ENCODE results near the gene SRRM2. TPM values are rescaled to one million over a fixed set of nuclear protein-coding genes. Genes with fewer than 3 reads are reported as not detected.
A peak's percentile ranks its signal among the peaks of the same experiment; 100 is the strongest.

SRRM2 gene
- polyA plus RNA-seq, 3 donors = 19.0 to 1,186 (median 31.8) TPM

GRCh38 chr16:2762711-2763110, 10.3 kb downstream of the SRRM2 start:
- Histone ChIP-seq H3K27ac (ENCODE audit: low read depth in 1 of 2, low read length in 2 of 2) (no peak overlapping the region), H3K36me3 (replicated peaks in 1 of 2; ENCODE audit: control insufficient read depth in 1 of 2, insufficient read depth in 2 of 2, low read length in 2 of 2) (peaks cover 100% of the 10 kb centered on the region in 2 donors), H3K4me3 (replicated peaks in 1 of 3; ENCODE audit: low read depth in 2 of 3, low read length in 3 of 3) (no peak overlapping the region), H4K20me1 (ENCODE audit: insufficient read depth, low read length) (peaks cover 100% of the 10 kb centered on the region), H3K9me3 (replicated peaks in 1 of 2; ENCODE audit: control insufficient read depth in 1 of 2, insufficient read depth in 1 of 2, low read length in 2 of 2) (no peaks in the 10 kb centered on the region), H3K9ac (ENCODE audit: insufficient read depth, low read length, poor library complexity, severe bottlenecking) (no peak overlapping the region), H3K27me3 (ENCODE audit: control insufficient read depth in 2 of 2, insufficient read depth in 2 of 2, low read length in 2 of 2) (no peaks in the 10 kb centered on the region), H2AFZ (ENCODE audit: insufficient read depth, low read depth, low read length, poor library complexity, severe bottlenecking) (no peak overlapping the region), H3K4me1 (ENCODE audit: control insufficient read depth in 1 of 2, insufficient read depth in 2 of 2, low read length in 2 of 2) (no peaks in the 10 kb centered on the region), H3K4me2 (replicated peaks; ENCODE audit: extremely low read depth, low read length, poor library complexity, severe bottlenecking) (no peak overlapping the region), H3K79me2 (ENCODE audit: insufficient read depth, low read length) (peaks cover 100% of the 10 kb centered on the region)
- Mint-ChIP-seq H3K27ac (peak overlapping the region in 2 of 7 donors; percentile 16 to 61), H3K4me1 (peaks cover 3% of the 10 kb centered on the region), H3K36me3 (peaks cover 96 to 100% of the 10 kb centered on the region in 2 donors), H3K27me3 (ENCODE audit: low read depth in 3 of 3) (peaks cover 0 to 4% (median 0%) of the 10 kb centered on the region in 3 donors), H3K4me3 (no peak overlapping the region), H3K9me3 (no peaks in the 10 kb centered on the region)
- no peak for DNase-seq
- WGBS (ENCODE audit: insufficient coverage) = 97% methylated on average over 13 of the region's 13 CpGs
- TF ChIP-seq CTCF (IDR thresholded peaks at IDR 0.05) = no peak
- intact Hi-C loops (cut with micrococcal nuclease) = no loop called here

- Mint-ChIP-seq H3K27me3 (ENCODE audit: low read depth in 3 of 3) (peaks cover 0 to 4% (median 0%) of the 10 kb centered on the region in 3 donors), H3K4me1 (peaks cover 3% of the 10 kb centered on the region)
- 95% methylated on average over 6 of the region's 6 CpGs for WGBS (ENCODE audit: insufficient coverage)
Observed at GRCh38 chr16:2763173-2763572, 10.7 kb downstream of the SRRM2 start.

More at GRCh38 chr16:2763173-2763572, 10.7 kb downstream of the SRRM2 start:
- H3K9ac ChIP-seq (ENCODE audit: insufficient read depth, low read length, poor library complexity, severe bottlenecking) = no peak overlapping the region
- H3K27ac Mint-ChIP-seq = peak overlapping the region in 1 of 7 donors; percentile 61
- no peaks in the 10 kb centered on the region for H3K27me3 ChIP-seq (ENCODE audit: control insufficient read depth in 2 of 2, insufficient read depth in 2 of 2, low read length in 2 of 2)
- H3K36me3 ChIP-seq (replicated peaks in 1 of 2; ENCODE audit: control insufficient read depth in 1 of 2, insufficient read depth in 2 of 2, low read length in 2 of 2) = peaks cover 100% of the 10 kb centered on the region in 2 donors
- H3K9me3 ChIP-seq (replicated peaks in 1 of 2; ENCODE audit: control insufficient read depth in 1 of 2, insufficient read depth in 1 of 2, low read length in 2 of 2) = no peaks in the 10 kb centered on the region
- H3K36me3 Mint-ChIP-seq = peaks cover 96 to 100% of the 10 kb centered on the region in 2 donors
- H2AFZ ChIP-seq (ENCODE audit: insufficient read depth, low read depth, low read length, poor library complexity, severe bottlenecking) = no peak overlapping the region
- no peak overlapping the region for H3K4me3 ChIP-seq (replicated peaks in 1 of 3; ENCODE audit: low read depth in 2 of 3, low read length in 3 of 3)
- H3K9me3 Mint-ChIP-seq = no peaks in the 10 kb centered on the region
- peaks cover 100% of the 10 kb centered on the region for H4K20me1 ChIP-seq (ENCODE audit: insufficient read depth, low read length)
- no peak for TF ChIP-seq CTCF (IDR thresholded peaks at IDR 0.05)
- intact Hi-C loops (cut with micrococcal nuclease) = no loop called here
- no peak overlapping the region for H3K4me3 Mint-ChIP-seq
- no peak overlapping the region for H3K27ac ChIP-seq (ENCODE audit: low read depth in 1 of 2, low read length in 2 of 2)
- no peak for DNase-seq
- no peaks in the 10 kb centered on the region for H3K4me1 ChIP-seq (ENCODE audit: control insufficient read depth in 1 of 2, insufficient read depth in 2 of 2, low read length in 2 of 2)
- peaks cover 98% of the 10 kb centered on the region for H3K79me2 ChIP-seq (ENCODE audit: insufficient read depth, low read length)
- no peak overlapping the region for H3K4me2 ChIP-seq (replicated peaks; ENCODE audit: extremely low read depth, low read length, poor library complexity, severe bottlenecking)

Measured in CD14-positive monocyte (primary cell).